ACHN (cell line): ENCODE data around the gene S100A9.

Experiments
- DNase-seq: peaks from one replicate; pipeline ENCODE4 v3.0.0-alpha.2; 2015
- in situ Hi-C: cut with HindIII; loops from 2 replicates; pipeline ENCODE4 v1.10.0; 2017; ENCODE audit warnings: low sequenced_read_pairs, low pct_ligation_motif_present, low pct_unique_long_range_greater_than_20kb

S100A9 gene

DNA sequence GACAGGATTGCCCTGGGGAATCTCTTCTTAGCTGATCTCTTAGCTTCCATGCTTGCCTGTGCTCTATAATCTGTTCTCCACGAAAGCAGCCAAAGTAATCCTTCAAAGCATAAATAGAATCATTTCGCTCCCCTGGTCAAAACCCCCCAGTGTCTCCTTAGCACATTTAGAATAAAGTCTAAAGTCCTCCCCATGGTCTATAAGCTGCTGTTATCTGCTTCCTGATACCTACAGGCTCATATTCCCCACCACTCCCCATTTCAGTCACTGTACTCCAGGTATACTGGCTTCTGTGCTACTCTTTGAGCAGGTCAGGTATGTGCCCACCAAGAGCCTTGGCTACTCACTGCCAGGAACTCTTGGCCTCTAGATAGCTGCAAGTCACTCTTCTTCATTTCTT, 14.9 kb downstream of the S100A9 start:
- in situ Hi-C loops: no loop called here
- DNase-seq: no peak

DNA sequence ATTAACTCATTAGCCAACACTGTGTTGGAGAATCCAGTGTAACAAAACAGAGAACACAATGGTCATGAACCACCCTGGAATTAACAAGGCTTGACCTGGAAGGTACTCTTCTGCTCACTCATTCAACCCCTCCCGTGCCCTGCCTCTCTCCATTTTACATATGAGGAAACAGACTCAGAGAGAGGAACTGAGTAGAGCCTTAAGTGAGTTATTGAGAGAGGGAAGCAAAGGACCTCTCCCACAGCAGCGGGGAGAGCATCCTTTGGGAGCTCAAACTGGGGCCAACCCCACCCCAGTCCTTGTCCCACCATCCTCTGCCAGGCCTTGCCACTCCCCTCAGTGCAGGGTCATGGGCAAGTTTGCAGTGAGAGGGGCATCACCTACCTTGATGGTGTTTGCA, 16.4 kb downstream of the S100A9 start:
- in situ Hi-C loops: no loop called here
- DNase-seq: no peak

- in situ Hi-C loops: no loop called here
- DNase-seq: peak; percentile 92
Observed at GRCh38 chr1:153375511-153375910, 17.9 kb downstream of the S100A9 start, which contains the start of gene S100A12. S100A12 (minus strand) TSS chr1:153375621; CDS start chr1:153374592, 1,029 bp downstream.

- in situ Hi-C loops: no loop called here
- DNase-seq: no peak
Observed at GRCh38 chr1:153379591-153379990, 21.9 kb downstream of the S100A9 start.

DNA sequence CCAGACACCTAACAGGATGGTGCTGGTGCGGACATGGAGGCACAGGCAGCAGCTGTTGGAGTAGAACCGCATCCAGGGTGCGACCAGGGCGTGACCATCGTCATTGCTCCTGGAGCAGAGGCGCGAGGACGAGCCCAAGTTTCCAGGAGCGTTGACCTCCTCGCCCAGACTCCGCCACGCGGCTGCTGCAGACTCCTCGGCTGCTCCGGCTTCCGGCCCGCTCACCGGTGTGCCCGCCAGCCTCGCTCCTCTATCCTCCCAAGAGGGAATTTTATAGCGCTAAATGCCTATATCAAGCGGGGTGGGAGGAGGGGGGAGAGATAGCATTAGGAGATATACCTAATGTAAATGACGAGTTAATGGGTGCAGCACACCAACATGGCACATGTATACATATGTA, 23.1 kb downstream of the S100A9 start:
- no peak for DNase-seq
- in situ Hi-C loops: no loop called here

DNA sequence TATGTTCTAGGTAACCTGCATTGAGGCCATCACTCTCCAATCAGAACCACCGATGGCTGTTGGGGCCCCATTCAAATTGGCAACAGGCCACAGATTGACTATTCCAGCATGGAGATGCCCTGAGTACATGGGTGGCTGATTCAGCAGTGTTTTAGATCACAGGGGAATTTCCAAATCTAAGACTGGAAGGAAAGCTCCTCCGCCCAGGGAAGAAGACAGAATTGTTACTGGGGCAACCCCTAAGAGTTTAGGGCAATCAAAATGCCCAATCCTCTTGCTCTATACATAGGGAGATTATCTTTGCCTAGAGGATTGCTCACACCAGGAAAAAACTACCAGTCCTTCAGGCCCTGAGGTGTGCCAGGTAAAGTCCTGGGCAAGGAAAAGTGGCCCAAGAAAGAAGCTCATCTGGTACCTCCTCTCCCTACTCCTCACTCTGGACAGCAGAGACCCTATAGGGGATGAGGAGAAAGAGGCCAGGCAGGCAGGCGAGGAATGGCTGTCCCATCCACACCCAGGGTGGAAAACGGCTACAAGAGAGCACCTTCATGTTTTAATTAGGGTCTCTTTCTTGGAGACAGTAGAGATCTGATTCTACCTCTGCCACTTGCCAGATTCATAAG, 27.4 kb downstream of the S100A9 start:
- no peak for DNase-seq
- in situ Hi-C loops: no loop called here

GRCh38 chr1:153386500-153386901, 28.8 kb downstream of the S100A9 start:
- in situ Hi-C loops: no loop called here
- DNase-seq: no peak

- no peak for DNase-seq
- in situ Hi-C loops: no loop called here
Observed at GRCh38 chr1:153387001-153387400, 29.3 kb downstream of the S100A9 start.

- DNase-seq: no peak
- in situ Hi-C loops: no loop called here
Observed at GRCh38 chr1:153387785-153388184, 30.1 kb downstream of the S100A9 start.

- in situ Hi-C loops: no loop called here
- DNase-seq: no peak
Observed at GRCh38 chr1:153389401-153389800, 31.7 kb downstream of the S100A9 start.

DNA sequence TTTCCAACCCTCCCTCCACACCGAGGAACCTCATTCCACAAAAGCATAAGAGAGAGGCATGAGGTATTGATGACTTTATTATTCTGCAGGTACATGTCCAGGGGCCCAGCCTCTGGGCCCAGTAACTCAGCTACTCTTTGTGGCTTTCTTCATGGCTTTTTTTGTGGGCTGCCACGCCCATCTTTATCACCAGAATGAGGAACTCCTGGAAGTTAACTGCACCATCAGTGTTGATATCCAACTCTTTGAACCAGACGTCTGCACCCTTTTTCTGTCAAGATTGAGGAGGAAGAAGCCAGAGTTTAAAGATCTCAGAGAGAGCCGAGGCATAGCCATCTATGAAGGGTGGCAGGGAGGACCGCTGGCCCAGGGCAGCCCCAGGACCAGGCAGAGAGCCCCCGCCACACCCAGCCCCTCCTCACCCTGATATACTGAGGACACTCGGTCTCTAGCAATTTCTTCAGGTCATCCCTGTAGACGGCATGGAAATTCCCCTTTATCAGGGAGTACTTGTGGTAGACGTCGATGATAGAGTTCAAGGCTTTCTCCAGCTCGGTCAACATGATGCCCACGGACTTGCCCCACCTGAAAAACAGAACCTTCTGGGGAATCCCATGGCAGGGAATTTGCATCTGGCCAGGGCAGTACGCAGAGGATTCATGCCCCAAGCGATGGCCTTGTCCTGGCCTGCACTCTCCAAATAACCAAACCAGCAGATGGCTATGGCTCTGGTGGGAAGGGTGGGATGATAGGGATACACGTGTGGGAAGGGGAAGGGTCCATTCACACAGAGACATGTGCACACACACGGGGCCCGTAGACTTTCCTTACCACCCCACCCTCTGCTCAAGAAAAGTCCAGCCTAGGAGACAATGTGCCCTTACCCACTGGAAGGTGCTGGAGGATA, 32.6 kb downstream of the S100A9 start:
- DNase-seq: no peak
- in situ Hi-C loops: no loop called here

DNA sequence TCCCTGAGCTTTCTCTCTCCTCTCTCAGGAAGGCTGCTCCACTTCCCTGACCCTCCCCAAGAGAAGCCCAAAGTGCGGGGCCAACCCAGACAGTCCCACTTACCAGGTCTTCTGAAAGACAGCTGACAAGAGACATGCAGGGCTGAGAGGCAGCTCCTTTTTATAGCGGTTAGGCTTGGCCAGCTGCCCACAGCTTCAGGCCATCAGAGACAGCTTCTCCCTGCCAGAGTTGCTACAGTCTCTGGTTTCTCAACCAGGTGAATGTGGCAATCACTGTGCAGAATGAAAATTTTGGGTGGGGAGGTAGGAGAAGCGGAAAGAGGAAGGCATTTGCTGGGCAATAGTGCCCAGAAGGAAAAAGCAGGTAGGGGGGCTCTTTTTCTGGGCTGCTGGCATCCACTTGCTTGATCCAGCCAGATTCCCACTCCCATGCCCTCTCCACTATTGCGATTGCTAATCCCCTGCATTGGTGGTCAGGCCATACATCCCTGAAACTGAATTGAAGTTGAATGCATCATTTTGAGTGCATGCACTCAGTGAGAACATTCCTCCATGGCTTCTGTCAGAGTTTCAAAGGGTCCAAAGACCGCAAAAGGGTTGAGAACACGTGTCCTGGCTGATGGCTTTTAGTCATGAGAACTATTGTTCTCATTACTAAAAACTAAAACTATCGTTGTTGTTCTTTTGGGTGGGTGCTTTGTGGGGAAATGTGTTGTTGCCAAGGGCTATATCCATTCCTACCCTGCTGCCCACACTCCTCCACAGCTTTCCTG, 33.5 kb downstream of the S100A9 start, which contains the start of gene S100A8:
TSS of gene S100A8 (minus strand) at position 136 of the 773 bp plus-strand sequence. CDS start 538 bp downstream, outside the sequence.
- no peak for DNase-seq
- in situ Hi-C loops: no loop called here

- DNase-seq: no peak
- in situ Hi-C loops: no loop called here
Observed at GRCh38 chr1:153392258-153392657, 34.6 kb downstream of the S100A9 start.

GRCh38 chr1:153392822-153393221, 35.2 kb downstream of the S100A9 start:
- in situ Hi-C loops: no loop called here
- DNase-seq: no peak

DNA sequence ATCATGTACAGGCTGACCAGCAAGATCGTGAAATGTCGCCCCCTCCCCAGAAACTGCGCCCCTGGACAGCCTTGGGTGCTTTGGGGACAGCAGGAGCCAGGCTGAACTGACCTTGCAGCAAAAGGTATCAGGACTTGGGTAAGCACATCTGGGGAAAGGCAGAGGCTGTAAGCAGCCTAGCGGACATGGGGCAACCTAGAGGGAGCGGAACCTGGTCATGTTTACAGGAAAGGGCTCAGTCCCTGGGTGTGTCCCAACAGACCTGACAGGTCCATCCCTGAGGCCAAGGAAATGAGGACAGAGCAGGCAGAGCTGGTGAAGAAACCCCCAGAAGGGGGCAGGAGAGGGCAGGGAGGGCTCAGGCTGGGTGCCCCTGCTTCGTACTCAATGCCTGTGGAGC, 36.3 kb downstream of the S100A9 start:
- DNase-seq: no peak
- in situ Hi-C loops: no loop called here

DNA sequence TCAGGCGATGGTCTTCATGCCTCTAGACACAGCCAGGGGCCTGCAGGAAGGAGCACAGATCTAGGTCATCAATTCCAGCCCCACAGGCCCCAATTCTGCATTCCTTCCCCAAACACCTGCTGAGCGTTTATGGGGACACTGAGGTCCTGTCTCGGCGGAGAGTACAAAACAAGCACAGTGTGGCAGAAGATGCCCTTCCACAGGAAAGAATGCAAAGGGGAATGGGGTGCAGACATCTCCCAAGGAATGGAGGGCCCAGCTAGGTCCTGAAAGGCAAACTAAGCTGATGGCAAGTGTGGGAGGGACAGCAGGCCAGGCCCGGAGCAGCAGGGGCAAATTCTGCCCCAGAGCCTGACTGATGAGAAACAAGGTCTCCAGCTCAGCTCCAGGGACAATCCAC, 36.7 kb downstream of the S100A9 start:
- in situ Hi-C loops: no loop called here
- no peak for DNase-seq

DNA sequence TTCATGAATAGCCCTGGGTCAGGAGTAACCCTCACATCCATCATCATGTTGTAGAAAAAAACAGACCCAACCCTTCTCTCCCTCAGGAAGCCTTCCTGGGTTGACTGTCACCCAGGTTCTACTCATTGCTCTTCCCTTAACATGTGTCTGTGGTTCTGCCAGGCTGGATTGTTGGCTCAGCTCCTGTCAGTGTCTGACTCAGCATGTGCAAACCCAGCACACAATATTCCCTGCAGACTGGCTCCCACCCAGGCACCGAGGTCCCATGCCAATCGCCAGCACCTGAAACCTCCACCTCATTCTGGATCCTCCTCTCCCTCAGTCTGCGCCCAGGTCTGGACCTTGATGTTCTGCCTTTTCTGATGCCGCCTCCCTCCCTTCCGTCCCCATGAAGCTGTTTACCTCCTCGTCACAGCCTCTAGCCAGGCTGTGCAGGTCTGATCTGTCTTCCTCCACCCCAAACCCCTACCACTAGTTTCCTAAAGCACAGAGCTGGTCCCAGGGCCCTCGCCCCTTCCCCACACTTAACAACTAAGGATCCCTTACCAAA, 37.6 kb downstream of the S100A9 start:
- in situ Hi-C loops: no loop called here
- peak; percentile 16 for DNase-seq

DNA sequence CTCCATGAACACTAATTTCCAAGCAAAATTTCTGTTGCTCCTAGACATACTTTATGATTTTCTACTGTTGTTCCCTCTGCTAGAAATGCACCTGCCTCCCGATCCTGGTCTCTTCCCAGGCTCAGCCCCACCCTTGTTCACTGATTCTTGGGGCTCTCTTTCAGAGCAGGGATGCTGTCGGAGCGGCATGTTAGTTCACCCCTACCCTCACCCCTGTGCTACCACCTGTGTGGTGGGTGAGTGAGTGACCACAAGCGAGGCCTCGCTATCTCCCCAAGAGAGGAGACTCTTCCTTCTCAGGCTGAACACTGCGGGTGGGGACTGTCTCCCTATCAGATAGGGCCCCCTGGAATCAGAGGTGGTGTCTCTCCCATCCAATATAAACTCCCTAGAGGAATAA, 38.1 kb downstream of the S100A9 start:
- in situ Hi-C loops: no loop called here
- no peak for DNase-seq

GRCh38 chr1:153396461-153396860, 38.8 kb downstream of the S100A9 start:
- no peak for DNase-seq
- in situ Hi-C loops: no loop called here
